ENCODE results near the gene RAPGEF5. TPM values are rescaled to one million over a fixed set of nuclear protein-coding genes. Genes with fewer than 3 reads are reported as not detected.

The RAPGEF5 gene
- polyA plus RNA-seq, 1 donor (not counting 4 experiments of a cell fraction or from before 2014, with no cell fraction given): 2.1 TPM

DNA sequence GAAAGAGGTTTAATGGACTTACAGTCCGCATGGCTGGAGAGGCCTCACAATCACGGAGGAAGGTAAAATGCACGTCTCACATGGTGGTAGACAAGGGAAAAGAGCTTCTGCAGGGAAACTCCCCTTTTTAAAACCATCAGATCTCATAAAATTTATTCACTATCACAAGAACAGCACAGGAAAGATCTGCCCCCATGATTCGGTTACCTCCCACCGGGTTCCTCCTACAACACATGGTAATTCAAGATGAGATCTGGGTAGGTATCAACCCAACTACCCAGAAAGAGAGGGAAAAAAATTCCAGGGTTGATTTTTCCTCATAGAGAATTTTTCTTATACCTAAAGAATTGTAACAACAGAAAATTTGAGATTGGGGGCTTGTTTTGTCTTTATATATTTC is 13.9 kb downstream of the RAPGEF5 start:
- TF ChIP-seq, protein P1, sequence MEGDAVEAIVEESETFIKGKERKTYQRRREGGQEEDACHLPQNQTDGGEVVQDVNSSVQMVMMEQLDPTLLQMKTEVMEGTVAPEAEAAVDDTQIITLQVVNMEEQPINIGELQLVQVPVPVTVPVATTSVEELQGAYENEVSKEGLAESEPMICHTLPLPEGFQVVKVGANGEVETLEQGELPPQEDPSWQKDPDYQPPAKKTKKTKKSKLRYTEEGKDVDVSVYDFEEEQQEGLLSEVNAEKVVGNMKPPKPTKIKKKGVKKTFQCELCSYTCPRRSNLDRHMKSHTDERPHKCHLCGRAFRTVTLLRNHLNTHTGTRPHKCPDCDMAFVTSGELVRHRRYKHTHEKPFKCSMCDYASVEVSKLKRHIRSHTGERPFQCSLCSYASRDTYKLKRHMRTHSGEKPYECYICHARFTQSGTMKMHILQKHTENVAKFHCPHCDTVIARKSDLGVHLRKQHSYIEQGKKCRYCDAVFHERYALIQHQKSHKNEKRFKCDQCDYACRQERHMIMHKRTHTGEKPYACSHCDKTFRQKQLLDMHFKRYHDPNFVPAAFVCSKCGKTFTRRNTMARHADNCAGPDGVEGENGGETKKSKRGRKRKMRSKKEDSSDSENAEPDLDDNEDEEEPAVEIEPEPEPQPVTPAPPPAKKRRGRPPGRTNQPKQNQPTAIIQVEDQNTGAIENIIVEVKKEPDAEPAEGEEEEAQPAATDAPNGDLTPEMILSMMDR (optimal IDR thresholded peaks at IDR 0.05 in 1 of 3, IDR thresholded peaks at IDR 0.05 in 1 of 3, conservative IDR thresholded peaks at IDR 0.05 in 1 of 3; ENCODE audit: extremely low read depth in 1 of 3, insufficient read depth in 2 of 3, low read length in 3 of 3): no peak
- no peak for TF ChIP-seq EZH2 (IDR thresholded peaks at IDR 0.05; ENCODE audit: low read length)
- Histone ChIP-seq H3K4me1 (ENCODE audit: control insufficient read depth, extremely low read depth, insufficient read depth, low read length) (peaks cover 18% of the 10 kb centered on the region), H2AFZ (ENCODE audit: control insufficient read depth, low read length) (no peak overlapping the region), H3K9me1 (ENCODE audit: control insufficient read depth, extremely low read depth, insufficient read depth, low read length) (no peaks in the 10 kb centered on the region), H3K4me2 (ENCODE audit: control insufficient read depth, extremely low read depth, insufficient read depth, low read depth, low read length) (no peak overlapping the region), H3K4me3 (ENCODE audit: control insufficient read depth in 2 of 3, extremely low read depth in 1 of 3, insufficient read depth in 2 of 3, low read depth in 1 of 3, low read length in 3 of 3) (no peak overlapping the region), H3K27ac (ENCODE audit: control insufficient read depth, insufficient read depth, low read length) (no peak overlapping the region), H3K9ac (ENCODE audit: control insufficient read depth, extremely low read depth, insufficient read depth, low read length) (no peak overlapping the region), H3K9me3 (ENCODE audit: control insufficient read depth, low read depth, low read length) (no peaks in the 10 kb centered on the region), H3K36me3 (ENCODE audit: control insufficient read depth in 2 of 2, extremely low read depth in 1 of 2, insufficient read depth in 2 of 2, low read length in 2 of 2) (no peaks in the 10 kb centered on the region), H3K27me3 (ENCODE audit: control insufficient read depth, extremely low read depth, insufficient read depth, low read length) (no peaks in the 10 kb centered on the region), H4K20me1 (ENCODE audit: control insufficient read depth, extremely low read depth, insufficient read depth, low read length) (no peaks in the 10 kb centered on the region), H3K79me2 (ENCODE audit: control insufficient read depth, insufficient read depth, low read length) (peaks cover 3% of the 10 kb centered on the region)
- dilution Hi-C loops (cut with MboI; ENCODE audit: extremely low pct_ligation_motif_present, low sequenced_read_pairs): no loop called here
- DNase-seq (ENCODE audit: low read depth, low spot score) (no peak), FAIRE-seq (no peak)

DNA sequence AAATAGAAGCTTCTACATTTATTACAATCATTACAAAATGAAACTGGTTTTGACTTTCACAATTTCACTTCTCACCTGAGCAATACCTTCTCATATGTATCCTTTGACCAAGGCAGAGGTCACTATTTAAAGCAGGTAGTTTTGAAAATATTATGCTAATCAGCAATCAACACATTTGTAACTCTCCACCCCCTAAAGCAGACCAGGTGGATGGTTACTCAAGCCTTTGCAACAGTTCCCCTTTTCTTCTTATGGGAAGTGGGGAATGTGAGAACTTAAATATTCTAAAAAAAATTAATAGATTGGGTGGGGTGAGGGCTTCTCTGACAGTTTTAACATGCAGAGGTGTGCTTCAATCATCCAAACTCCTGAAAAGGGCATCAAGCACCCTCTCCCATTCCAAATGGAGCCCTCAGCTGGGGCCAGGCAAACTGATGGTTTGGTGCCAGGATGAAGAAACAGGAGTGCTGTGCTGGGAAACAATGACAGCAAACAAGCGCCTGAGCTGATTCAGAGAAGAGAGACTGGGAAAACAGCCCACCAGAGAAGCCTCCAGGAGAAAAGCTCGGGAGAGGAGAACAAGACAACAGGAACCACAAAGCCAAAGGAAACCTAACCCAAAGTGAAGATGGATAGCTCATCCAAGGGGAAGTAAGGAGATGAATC is 17.1 kb downstream of the RAPGEF5 start:
- H3K36me3 ChIP-seq (ENCODE audit: control insufficient read depth in 2 of 2, extremely low read depth in 1 of 2, insufficient read depth in 2 of 2, low read length in 2 of 2): no peaks in the 10 kb centered on the region
- H3K9ac ChIP-seq (ENCODE audit: control insufficient read depth, extremely low read depth, insufficient read depth, low read length): no peak overlapping the region
- H3K79me2 ChIP-seq (ENCODE audit: control insufficient read depth, insufficient read depth, low read length): peaks cover 3% of the 10 kb centered on the region
- no peaks in the 10 kb centered on the region for H4K20me1 ChIP-seq (ENCODE audit: control insufficient read depth, extremely low read depth, insufficient read depth, low read length)
- no peak for DNase-seq (ENCODE audit: low read depth, low spot score)
- FAIRE-seq: no peak
- no peaks in the 10 kb centered on the region for H3K27me3 ChIP-seq (ENCODE audit: control insufficient read depth, extremely low read depth, insufficient read depth, low read length)
- no peak overlapping the region for H3K27ac ChIP-seq (ENCODE audit: control insufficient read depth, insufficient read depth, low read length)
- H3K9me1 ChIP-seq (ENCODE audit: control insufficient read depth, extremely low read depth, insufficient read depth, low read length): no peaks in the 10 kb centered on the region
- no peak overlapping the region for H3K4me3 ChIP-seq (ENCODE audit: control insufficient read depth in 2 of 3, extremely low read depth in 1 of 3, insufficient read depth in 2 of 3, low read depth in 1 of 3, low read length in 3 of 3)
- no peak overlapping the region for H3K4me2 ChIP-seq (ENCODE audit: control insufficient read depth, extremely low read depth, insufficient read depth, low read depth, low read length)
- no peak overlapping the region for H2AFZ ChIP-seq (ENCODE audit: control insufficient read depth, low read length)
- dilution Hi-C loops (cut with MboI; ENCODE audit: extremely low pct_ligation_motif_present, low sequenced_read_pairs): no loop called here
- no peak for TF ChIP-seq EZH2 (IDR thresholded peaks at IDR 0.05; ENCODE audit: low read length)
- TF ChIP-seq, protein P1 (optimal IDR thresholded peaks at IDR 0.05 in 1 of 3, IDR thresholded peaks at IDR 0.05 in 1 of 3, conservative IDR thresholded peaks at IDR 0.05 in 1 of 3; ENCODE audit: extremely low read depth in 1 of 3, insufficient read depth in 2 of 3, low read length in 3 of 3): no peak
- no peaks in the 10 kb centered on the region for H3K9me3 ChIP-seq (ENCODE audit: control insufficient read depth, low read depth, low read length)
- peaks cover 2% of the 10 kb centered on the region for H3K4me1 ChIP-seq (ENCODE audit: control insufficient read depth, extremely low read depth, insufficient read depth, low read length)

Measured in keratinocyte (primary cell).